ENCODE measurements around the gene PAFAH1B2.
"Not testable (repeated sequence)": the region's sequence is repeated elsewhere in the genome, so short reads cannot be mapped to it uniquely, and the experiment has no call there.

The PAFAH1B2 gene

DNA sequence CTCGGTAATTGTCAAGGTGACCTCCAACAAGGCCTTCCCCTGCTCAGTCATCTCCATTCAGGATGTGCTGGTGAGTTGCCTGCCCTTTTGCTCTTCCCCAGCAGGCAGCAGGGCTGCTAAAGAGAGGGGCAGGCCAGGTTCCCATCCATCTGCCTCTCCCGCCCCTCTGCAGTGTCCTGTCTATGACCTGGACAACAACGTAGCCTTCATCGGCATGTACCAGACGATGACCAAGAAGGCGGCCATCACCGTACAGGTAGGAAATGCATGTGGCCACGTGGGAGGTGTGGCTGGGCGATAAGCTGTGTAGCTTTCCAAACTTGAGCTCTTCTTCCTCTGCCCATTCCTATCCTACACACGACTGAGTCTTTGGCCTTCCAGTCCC is 38.5 kb downstream of the PAFAH1B2 start:
- DNase-seq (ENCODE audit: low spot score), result no peak
- TF ChIP-seq, protein P1, sequence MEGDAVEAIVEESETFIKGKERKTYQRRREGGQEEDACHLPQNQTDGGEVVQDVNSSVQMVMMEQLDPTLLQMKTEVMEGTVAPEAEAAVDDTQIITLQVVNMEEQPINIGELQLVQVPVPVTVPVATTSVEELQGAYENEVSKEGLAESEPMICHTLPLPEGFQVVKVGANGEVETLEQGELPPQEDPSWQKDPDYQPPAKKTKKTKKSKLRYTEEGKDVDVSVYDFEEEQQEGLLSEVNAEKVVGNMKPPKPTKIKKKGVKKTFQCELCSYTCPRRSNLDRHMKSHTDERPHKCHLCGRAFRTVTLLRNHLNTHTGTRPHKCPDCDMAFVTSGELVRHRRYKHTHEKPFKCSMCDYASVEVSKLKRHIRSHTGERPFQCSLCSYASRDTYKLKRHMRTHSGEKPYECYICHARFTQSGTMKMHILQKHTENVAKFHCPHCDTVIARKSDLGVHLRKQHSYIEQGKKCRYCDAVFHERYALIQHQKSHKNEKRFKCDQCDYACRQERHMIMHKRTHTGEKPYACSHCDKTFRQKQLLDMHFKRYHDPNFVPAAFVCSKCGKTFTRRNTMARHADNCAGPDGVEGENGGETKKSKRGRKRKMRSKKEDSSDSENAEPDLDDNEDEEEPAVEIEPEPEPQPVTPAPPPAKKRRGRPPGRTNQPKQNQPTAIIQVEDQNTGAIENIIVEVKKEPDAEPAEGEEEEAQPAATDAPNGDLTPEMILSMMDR (IDR thresholded peaks at IDR 0.05; ENCODE audit: extremely low read depth, insufficient read depth, missing control alignments), result no peak
- in situ Hi-C loops (cut with MboI; ENCODE audit: low pct_unique_long_range_greater_than_20kb, low sequenced_read_pairs, unreplicated experiment), result no loop called here

DNA sequence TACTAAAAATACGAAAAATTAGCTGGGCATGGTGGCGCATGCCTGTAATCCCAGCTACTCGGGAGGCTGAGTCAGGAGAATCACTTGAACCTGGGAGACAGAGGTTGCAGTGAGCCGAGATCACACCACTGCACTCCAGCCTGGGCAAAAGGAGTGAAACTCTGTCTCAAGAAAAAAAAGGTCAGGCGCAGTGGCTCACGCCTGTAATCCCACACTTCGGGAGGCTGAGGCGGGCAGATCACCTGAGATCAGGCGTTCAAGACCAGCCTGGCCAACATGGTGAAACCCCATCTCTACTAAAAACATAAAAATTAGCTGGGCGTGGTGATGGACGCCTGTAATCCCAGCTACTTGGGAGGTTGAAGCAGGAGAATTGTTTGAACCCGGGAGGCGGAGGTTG is 39.1 kb downstream of the PAFAH1B2 start:
- DNase-seq (ENCODE audit: low spot score); in situ Hi-C loops (cut with MboI; ENCODE audit: low pct_unique_long_range_greater_than_20kb, low sequenced_read_pairs, unreplicated experiment): not testable (repeated sequence)

DNA sequence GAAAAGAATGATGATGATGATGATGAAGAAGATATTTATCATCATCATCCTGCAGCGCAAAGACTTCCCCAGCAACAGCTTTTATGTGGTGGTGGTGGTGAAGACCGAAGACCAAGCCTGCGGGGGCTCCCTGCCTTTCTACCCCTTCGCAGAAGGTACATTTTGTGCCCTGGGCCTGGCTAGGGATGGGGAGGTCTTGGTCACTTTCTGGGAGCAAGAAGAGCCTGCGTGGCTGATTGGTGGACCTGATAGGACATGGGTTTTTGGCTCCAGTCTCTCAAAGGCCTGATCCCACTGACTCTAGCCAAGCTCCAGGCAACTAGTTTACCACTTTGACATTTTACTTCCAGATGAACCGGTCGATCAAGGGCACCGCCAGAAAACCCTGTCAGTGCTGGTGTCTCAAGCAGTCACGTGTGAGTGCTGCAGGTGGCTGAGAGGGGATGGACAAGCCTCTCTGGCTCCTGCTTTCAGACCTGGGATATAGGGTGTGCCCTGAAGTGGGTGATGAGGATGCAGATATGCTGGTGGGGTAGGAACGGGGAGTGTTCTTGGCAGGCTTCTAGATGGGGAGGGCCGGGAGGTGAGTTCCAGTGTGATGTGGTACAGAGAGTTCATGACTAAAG is 39.8 kb downstream of the PAFAH1B2 start:
- DNase-seq (ENCODE audit: low spot score), result no peak
- in situ Hi-C loops (cut with MboI; ENCODE audit: low pct_unique_long_range_greater_than_20kb, low sequenced_read_pairs, unreplicated experiment), result no loop called here
- TF ChIP-seq, protein P1 (IDR thresholded peaks at IDR 0.05; ENCODE audit: extremely low read depth, insufficient read depth, missing control alignments), result no peak

DNA sequence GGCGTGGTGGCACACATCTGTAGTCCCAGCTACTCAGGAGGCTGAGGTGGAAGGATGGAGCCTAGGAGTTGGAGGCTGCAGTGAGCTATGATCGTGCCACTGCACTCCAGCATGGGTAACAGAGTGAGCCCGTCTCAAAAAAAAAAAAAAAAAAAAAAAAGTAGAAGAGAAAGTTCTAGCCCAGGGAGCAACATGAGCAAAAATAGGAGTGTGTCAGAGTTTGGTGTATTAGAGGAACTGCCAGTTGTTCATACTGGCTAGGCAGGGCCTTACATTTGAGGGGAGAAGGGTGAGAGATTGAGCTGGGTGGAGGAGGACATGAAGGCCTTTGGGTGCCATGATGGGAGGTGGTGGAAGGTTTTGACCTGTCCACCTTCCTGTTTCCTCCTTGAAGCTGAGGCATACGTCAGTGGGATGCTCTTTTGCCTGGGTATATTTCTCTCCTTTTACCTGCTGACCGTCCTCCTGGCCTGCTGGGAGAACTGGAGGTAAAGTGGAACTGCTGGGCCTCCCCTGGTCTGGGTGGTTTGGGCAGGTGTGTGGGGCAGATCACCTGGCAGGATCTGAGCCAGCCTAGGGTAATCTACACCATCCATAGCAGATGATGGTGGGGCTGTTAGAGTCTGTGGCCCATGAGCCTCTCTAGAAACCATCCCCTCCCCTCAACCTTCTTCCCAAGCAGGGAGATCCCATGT is 41.8 kb downstream of the PAFAH1B2 start:
- TF ChIP-seq, protein P1 (IDR thresholded peaks at IDR 0.05; ENCODE audit: extremely low read depth, insufficient read depth, missing control alignments), result no peak
- peak; percentile 65 for DNase-seq (ENCODE audit: low spot score)
- in situ Hi-C loops (cut with MboI; ENCODE audit: low pct_unique_long_range_greater_than_20kb, low sequenced_read_pairs, unreplicated experiment), result no loop called here

DNA sequence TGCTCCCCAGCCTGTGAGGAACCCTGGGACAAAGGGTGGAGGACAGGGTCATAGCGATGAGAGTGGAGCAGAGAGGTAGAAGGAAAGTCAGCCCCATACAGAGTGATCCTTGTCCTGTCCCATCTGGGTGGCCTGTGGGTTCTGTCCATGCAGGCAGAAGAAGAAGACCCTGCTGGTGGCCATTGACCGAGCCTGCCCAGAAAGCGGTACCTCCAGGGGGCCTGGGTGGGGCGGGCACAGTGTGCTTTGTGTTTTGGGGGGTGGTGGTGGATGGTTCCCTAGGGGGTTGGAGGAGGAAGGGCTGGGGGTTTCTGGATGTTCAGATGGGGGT is 42.3 kb downstream of the PAFAH1B2 start:
- peak; percentile 13 for DNase-seq (ENCODE audit: low spot score)
- TF ChIP-seq, protein P1 (IDR thresholded peaks at IDR 0.05; ENCODE audit: extremely low read depth, insufficient read depth, missing control alignments), result no peak
- in situ Hi-C loops (cut with MboI; ENCODE audit: low pct_unique_long_range_greater_than_20kb, low sequenced_read_pairs, unreplicated experiment), result no loop called here

DNA sequence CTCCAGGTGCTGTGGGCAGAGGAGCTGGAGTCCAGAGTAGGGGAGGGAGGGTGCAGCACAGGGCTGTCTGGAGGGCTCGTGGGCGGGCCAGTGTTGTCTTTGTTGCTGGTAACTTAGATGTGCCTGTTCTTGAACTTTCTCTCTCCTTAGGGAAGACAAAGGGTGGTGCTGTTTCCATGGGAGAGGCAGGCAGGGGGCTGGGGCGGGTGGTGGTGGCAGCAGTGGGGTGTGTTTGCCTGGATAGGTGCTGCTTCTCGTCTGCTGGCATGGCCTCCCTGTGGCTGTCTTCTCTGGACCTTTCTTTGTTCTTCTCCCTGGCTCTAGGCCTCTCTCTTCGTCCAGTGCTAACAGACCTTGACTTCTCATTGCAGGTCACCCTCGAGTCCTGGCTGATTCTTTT is 42.9 kb downstream of the PAFAH1B2 start:
- in situ Hi-C loops (cut with MboI; ENCODE audit: low pct_unique_long_range_greater_than_20kb, low sequenced_read_pairs, unreplicated experiment), result no loop called here
- DNase-seq (ENCODE audit: low spot score), result peak; percentile 14
- TF ChIP-seq, protein P1 (IDR thresholded peaks at IDR 0.05; ENCODE audit: extremely low read depth, insufficient read depth, missing control alignments), result no peak

DNA sequence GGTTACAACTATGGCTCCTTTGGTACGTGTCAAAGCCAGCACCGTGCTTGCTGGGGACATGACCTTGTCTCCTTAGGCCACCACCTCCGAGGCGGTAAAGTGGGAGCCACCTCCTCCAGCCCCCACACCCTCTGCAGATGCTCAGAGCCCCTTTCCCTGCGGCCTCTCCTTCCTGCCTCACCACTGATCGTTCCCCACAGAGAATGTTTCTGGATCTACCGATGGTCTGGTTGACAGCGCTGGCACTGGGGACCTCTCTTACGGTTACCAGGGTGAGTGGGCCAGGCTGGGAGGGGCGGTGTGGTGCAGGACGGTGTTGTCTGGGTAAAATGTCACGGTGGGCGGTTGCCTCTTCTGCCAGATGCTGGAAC is 43.3 kb downstream of the PAFAH1B2 start:
- peak; percentile 7 for DNase-seq (ENCODE audit: low spot score)
- in situ Hi-C loops (cut with MboI; ENCODE audit: low pct_unique_long_range_greater_than_20kb, low sequenced_read_pairs, unreplicated experiment), result no loop called here
- TF ChIP-seq, protein P1 (IDR thresholded peaks at IDR 0.05; ENCODE audit: extremely low read depth, insufficient read depth, missing control alignments), result no peak
